Esophagus muscularis mucosa (tissue), 4 donors: ENCODE results near the gene DNAJC3. TPM values are rescaled to one million over a fixed set of nuclear protein-coding genes. Genes with fewer than 3 reads are reported as not detected.
A peak's percentile ranks its signal among the peaks of the same experiment; 100 is the strongest.

Experiments used
- DNase-seq: peaks from one replicate; pipeline ENCODE4 v3.0.0-alpha.2; 2017; ENCODE audit errors: extremely low spot score
- H3K27ac ChIP-seq, 4 donors: fragments of 200-600 bp; sonication (generic); replicated peaks in 1 of 4; 1 replicate in 3 of 4; 2 replicates in 1 of 4; pipeline ENCODE4 v1.5.1; 2016 to 2019; ENCODE audit warnings: mild to moderate bottlenecking in 1 of 4
- H3K27me3 ChIP-seq, 4 donors: fragments of 200-600 bp; sonication (generic); one replicate each; pipeline versions ENCODE4 v1.5.1 to v1.6.0; 2016 to 2019
- H3K36me3 ChIP-seq, 4 donors: fragments of 200-600 bp; sonication (generic); one replicate each; pipeline ENCODE4 v1.5.1; 2016 to 2019
- H3K4me1 ChIP-seq, 4 donors: fragments of 200-600 bp; sonication (generic); one replicate each; pipeline ENCODE4 v1.5.1; 2016 to 2019
- H3K4me3 ChIP-seq, 4 donors: fragments of 200-600 bp; sonication (generic); 1 replicate in 2 of 4; 2 replicates in 2 of 4; pipeline ENCODE4 v1.5.1; 2016 to 2019; ENCODE audit warnings: mild to moderate bottlenecking in 4 of 4, moderate library complexity in 1 of 4
- H3K9me3 ChIP-seq, 4 donors: fragments of 200-600 bp; sonication (generic); 1 replicate in 3 of 4; 2 replicates in 1 of 4; pipeline ENCODE4 v1.5.1; 2016 to 2019
- CTCF ChIP-seq, 3 experiments: fragments of 200-600 bp in 2 of 3; fragments of 450-650 bp in 1 of 3; sonication (generic) in 2 of 3; IDR thresholded peaks; one replicate each; pipeline ENCODE4 v1.5.1; 2017 to 2019; ENCODE audit warnings: antibody characterized with exemption in 3 of 3, mild to moderate bottlenecking in 2 of 3, moderate library complexity in 1 of 3
- EP300 ChIP-seq: sonication (generic); formaldehyde crosslinking; IDR thresholded peaks from one replicate; pipeline ENCODE4 v1.6.1; 2017; ENCODE audit warnings: antibody characterized with exemption
- POLR2A ChIP-seq: fragments of 450-650 bp; IDR thresholded peaks from one replicate; pipeline ENCODE4 v1.6.1; 2017; ENCODE audit warnings: antibody characterized with exemption, moderate library complexity, mild to moderate bottlenecking, low read depth
- POLR2AphosphoS5 ChIP-seq, 2 donors: sonication (generic); formaldehyde crosslinking; IDR thresholded peaks; one replicate each; pipeline ENCODE4 v1.6.1; 2017; ENCODE audit warnings: antibody characterized with exemption in 2 of 2
- WGBS: methylation state at CpG from one replicate; pipeline ENCODE4 v1.1.5; 2018; 5-methylcytosine and 5-hydroxymethylcytosine counted together
- intact Hi-C: fragments of 100-400 bp; cut with DNase I; formaldehyde crosslinking; loops from one replicate; pipeline ENCODE4 v1.15.1; 2023
- small RNA-seq, 3 donors: library from RNA; depleted of rRNA; stranded (forward); fragments of <200 nt; gene quantifications; one replicate each; pipeline ENCODE3, GENCODE V24; 2016
- total RNA-seq, 4 donors: library from RNA; depleted of rRNA; stranded (reverse); fragments of >200 nt; gene quantifications; one replicate each; pipeline versions ENCODE4 v1.1.0 to v1.2.1, GENCODE V29; 2016

The DNAJC3 gene
- total RNA-seq, 4 donors from 2014 or later = 43.8 to 55.1 (median 48.9) TPM

- intact Hi-C loops = loop anchor here (2.0 to 5.0 kb wide), 2 partner anchors 209 to 297 kb away; no protein-coding TSS in a partner anchor
- TF ChIP-seq CTCF (IDR thresholded peaks at IDR 0.05) (peak; percentile 88 to 89 (median 88)), POLR2A (no peak), EP300 (no peak), POLR2AphosphoS5 (IDR thresholded peaks at IDR 0.05) (no peak)
- no peak overlapping the region for H3K4me3 ChIP-seq
- H3K27ac ChIP-seq = no peak overlapping the region
- H3K9me3 ChIP-seq = peaks cover 0 to 10% (median 4%) of the 10 kb centered on the region in 4 donors
- peaks cover 0 to 26% (median 0%) of the 10 kb centered on the region in 4 donors for H3K36me3 ChIP-seq
- WGBS = 15% methylated on average over 3 of the region's 3 CpGs
- H3K27me3 ChIP-seq = no peaks in the 10 kb centered on the region
- peaks cover 0 to 7% (median 6%) of the 10 kb centered on the region in 4 donors for H3K4me1 ChIP-seq
- DNase-seq = no peak
These were observed 157.3 kb downstream of the DNAJC3 start for GRCh38 chr13:95834134-95834765.

DNA sequence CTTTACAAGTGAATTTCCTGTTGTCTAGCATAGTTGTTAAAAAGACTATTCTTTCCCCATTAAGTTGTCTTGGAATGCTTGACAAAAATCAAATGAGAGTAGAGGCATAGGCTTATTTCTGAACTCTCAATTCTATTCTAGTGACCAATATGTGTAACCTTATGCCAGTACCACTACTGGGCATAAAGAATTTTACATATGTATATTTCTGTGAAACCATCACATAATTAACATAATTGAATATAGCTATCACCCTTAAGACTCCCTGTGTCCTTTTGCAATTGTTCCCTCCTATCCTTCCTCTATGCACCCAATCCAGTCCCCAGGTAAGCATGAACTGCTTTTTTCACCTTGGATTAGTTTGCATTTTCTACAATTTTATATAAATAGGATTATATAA is 165.0 kb downstream of the DNAJC3 start:
- no peak overlapping the region for H3K4me3 ChIP-seq
- no peaks in the 10 kb centered on the region for H3K4me1 ChIP-seq
- no peaks in the 10 kb centered on the region for H3K27me3 ChIP-seq
- H3K36me3 ChIP-seq = peaks cover 0 to 7% (median 3%) of the 10 kb centered on the region in 4 donors
- no peak overlapping the region for H3K27ac ChIP-seq
- peaks cover 0 to 5% (median 1%) of the 10 kb centered on the region in 4 donors for H3K9me3 ChIP-seq
- intact Hi-C loops = no loop called here
- TF ChIP-seq POLR2AphosphoS5 (IDR thresholded peaks at IDR 0.05) (no peak), POLR2A (no peak), CTCF (IDR thresholded peaks at IDR 0.05) (no peak), EP300 (no peak)
- DNase-seq = no peak

DNA sequence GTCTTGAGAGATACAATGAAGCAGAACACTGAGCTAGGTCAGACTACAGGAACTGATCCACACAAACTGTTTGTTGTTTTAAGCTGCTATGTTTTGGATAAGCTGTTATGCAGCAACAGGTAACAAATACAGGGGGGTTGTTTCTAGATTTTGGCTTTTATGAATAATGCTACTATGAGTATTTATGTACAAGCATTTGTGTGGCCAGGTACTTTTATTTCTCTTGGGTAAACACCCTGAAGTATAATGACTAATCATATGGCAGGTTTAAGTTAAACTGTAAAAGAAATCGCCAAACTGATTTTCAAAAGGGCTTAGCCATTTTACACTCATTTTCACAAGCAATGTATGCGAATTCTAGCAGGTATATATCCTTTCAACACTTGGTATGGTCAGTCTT is 166.0 kb downstream of the DNAJC3 start:
- Histone ChIP-seq H3K4me3 (no peak overlapping the region), H3K4me1 (no peaks in the 10 kb centered on the region), H3K36me3 (peaks cover 0 to 7% (median 0%) of the 10 kb centered on the region in 4 donors), H3K27ac (no peak overlapping the region), H3K9me3 (peaks cover 0 to 5% (median 1%) of the 10 kb centered on the region in 4 donors), H3K27me3 (no peaks in the 10 kb centered on the region)
- TF ChIP-seq POLR2A = no peak
- no peak for TF ChIP-seq EP300
- TF ChIP-seq CTCF (IDR thresholded peaks at IDR 0.05) = no peak
- TF ChIP-seq POLR2AphosphoS5 (IDR thresholded peaks at IDR 0.05) = no peak
- WGBS = 92% methylated on average over 2 of the region's 2 CpGs
- intact Hi-C loops = no loop called here
- no peak for DNase-seq

Small RNA genes within 50 kb of the gene (small RNA-seq; reads per million reads assigned to genes)
- gene HMGN1P24 = 0 reads per million in 3 donors

Other genes starting within 250 kb of the DNAJC3 start
- gene CLDN10, start 124.4 kb upstream of the DNAJC3 start, total RNA-seq = 1 to 10 TPM in 2 of 4 donors, not detected in 2; 1.2 to 1.9 TPM
- 10 to 100 TPM; 14.5 to 31.3 (median 22.2) TPM for gene DZIP1, start 32.4 kb upstream of the DNAJC3 start, total RNA-seq